Heart left ventricle (tissue), 16 donors: ENCODE measurements around the gene CAMP. TPM values are rescaled to one million over a fixed set of nuclear protein-coding genes. Genes with fewer than 3 reads are reported as not detected.

Source experiments
- ATAC-seq, 4 donors: fragments of 200-7000 bp; cut with Tn5 transposase; one replicate each; pipeline ENCODE4 v1.9.1; 2020 to 2022; ENCODE audit warnings: moderate library complexity in 4 of 4, mild to moderate bottlenecking in 3 of 4, moderate number of reproducible peaks in 1 of 4
- DNase-seq, 5 donors: peaks; one replicate each; pipeline ENCODE4 v3.0.0-alpha.2; 2020
- H3K27ac ChIP-seq, 12 donors: fragments of 200-600 bp; sonication (generic) in 4 of 12; one replicate each; pipeline versions ENCODE4 v1.5.0 to v1.8.0; 2016 to 2022; ENCODE audit warnings: mild to moderate bottlenecking in 2 of 12
- H3K27me3 ChIP-seq, 9 donors: fragments of 200-600 bp; sonication (generic) in 2 of 9; one replicate each; pipeline versions ENCODE4 v1.5.1 to v1.8.0; 2016 to 2022; ENCODE audit warnings: mild to moderate bottlenecking in 3 of 9
- H3K36me3 ChIP-seq, 9 donors: fragments of 200-600 bp; sonication (generic) in 2 of 9; one replicate each; pipeline versions ENCODE4 v1.5.0 to v1.8.0; 2018 to 2022; ENCODE audit warnings: mild to moderate bottlenecking in 2 of 9
- H3K4me1 ChIP-seq, 12 donors: fragments of 200-600 bp; sonication (generic) in 4 of 12; one replicate each; pipeline versions ENCODE4 v1.5.0 to v1.8.0; 2016 to 2022; ENCODE audit warnings: mild to moderate bottlenecking in 3 of 12
- H3K4me3 ChIP-seq, 12 donors: fragments of 200-600 bp; sonication (generic) in 4 of 12; one replicate each; pipeline versions ENCODE4 v1.5.0 to v1.8.0; 2017 to 2022; ENCODE audit warnings: mild to moderate bottlenecking in 9 of 12, moderate library complexity in 4 of 12
- H3K9me3 ChIP-seq, 12 donors: fragments of 200-600 bp; sonication (generic) in 4 of 12; one replicate each; pipeline versions ENCODE4 v1.5.0 to v1.8.0; 2016 to 2022; ENCODE audit warnings: mild to moderate bottlenecking in 1 of 12
- CTCF ChIP-seq, 12 donors: fragments of 200-600 bp; sonication (generic) in 4 of 12; IDR thresholded peaks; one replicate each; pipeline versions ENCODE4 v1.5.0 to v1.8.0; 2018 to 2022; ENCODE audit warnings: antibody characterized with exemption in 12 of 12, mild to moderate bottlenecking in 5 of 12
- POLR2A ChIP-seq, 2 donors: fragments of 450-650 bp; IDR thresholded peaks; one replicate each; pipeline ENCODE4 v1.6.1; 2017; ENCODE audit warnings: antibody characterized with exemption in 2 of 2, mild to moderate bottlenecking in 2 of 2, moderate library complexity in 2 of 2
- WGBS, 4 donors: extraction: QIAGEN DNeasy Blood & Tissue Kit in 2 of 4; methylation state at CpG; one replicate each; pipeline versions ENCODE4 v1.1.5 to v1.1.7; 2013 to 2018; 5-methylcytosine and 5-hydroxymethylcytosine counted together
- intact Hi-C, 10 donors: fragments of 100-400 bp; cut with DNase I; formaldehyde crosslinking; loops; one replicate each; pipeline versions ENCODE4 v1.11.1 to v1.14.2; 2022
- polyA plus RNA-seq, 2 donors: library from polyadenylated mRNA; stranded (reverse); fragments of 200-250 nt; gene quantifications; one replicate each; pipeline ENCODE4 v1.2.3, GENCODE V29; 2013
- total RNA-seq, 9 donors: library from RNA; depleted of rRNA in 2 of 9; stranded (reverse); fragments of >200 nt in 2 of 9; fragmentation: NEBNext Ultra II Directional in 3 of 9; extraction: Animal tissue kit (Norgen Biotek cat#: 25700) in 3 of 9; gene quantifications; one replicate each; pipeline versions ENCODE4 v1.1.0 to v1.2.4, GENCODE V29; 2016 to 2023
- donor health status: ischemic (EF 13 %, LVEDD 7.1; RV severe dilation, severe dysfunction).
- donor health status: healthy with polysubstance abuse.
- donor health status: DM: no; HTN: yes; CAD: no.
- donor health status: DM: no; HTN: no; CAD: no.
- donor health status: ischemic (EF 25% LVEDD 6.9; RV normal size, moderate dysfunction).
- donor health status: ischemic (EF 25% LVEDD 5.7; RV mildly dilated, moderate dysfunction).
- donor health status: healthy.
- donor health status: DM: yes; HTN: yes; CAD: no.
- donor health status: ischemic (EF 35%, LVEDD 5.7; RV mildly dilated, moderate dysfunction).
- donor health status: nonischemic (EF 11% LVEDD 7.7; RV severe dilation, severe dysfunction).
- donor health status: DM: yes; HTN: yes; CAD: no.
- donor health status: PGD.
- donor health status: ischemic (EF 29% LVEDD 5.4; RV normal size, mild dysfunction).
- donor health status: nonischemic (EF 23%, LVEDD 6.1; RV moderate dilation, normal function).

CAMP gene
- total and polyA plus RNA-seq, 11 donors: 0.48 to 3.0 (median 1.00) TPM; not detected in 7

- TF ChIP-seq CTCF (IDR thresholded peaks at IDR 0.05) (no peak), POLR2A (IDR thresholded peaks at IDR 0.05) (no peak)
- Histone ChIP-seq H3K9me3 (no peaks in the 10 kb centered on the region), H3K27me3 (no peaks in the 10 kb centered on the region), H3K36me3 (no peaks in the 10 kb centered on the region), H3K27ac (no peak overlapping the region), H3K4me1 (peaks cover 0 to 25% (median 0%) of the 10 kb centered on the region in 12 donors), H3K4me3 (no peak overlapping the region)
- WGBS, 4 donors: 80 to 95% (median 89%) methylated on average over 3 of the region's 3 CpGs
- no peak for ATAC-seq
- DNase-seq: peak in 1 of 5 donors; percentile 17
- intact Hi-C loops: no loop called here
Observed at GRCh38 chr3:48225587-48225986, 2.3 kb downstream of the CAMP start.

GRCh38 chr3:48226939-48227338, 3.6 kb downstream of the CAMP start:
- 39 to 68% (median 43%) methylated on average over 3 of the region's 3 CpGs for WGBS, 4 donors
- ATAC-seq (no peak), DNase-seq (no peak)
- no peak overlapping the region for H3K4me3 ChIP-seq
- intact Hi-C loops: no loop called here
- no peak overlapping the region for H3K27ac ChIP-seq
- peaks cover 0 to 21% (median 0%) of the 10 kb centered on the region in 12 donors for H3K4me1 ChIP-seq
- H3K36me3 ChIP-seq: no peaks in the 10 kb centered on the region
- no peaks in the 10 kb centered on the region for H3K27me3 ChIP-seq
- TF ChIP-seq CTCF (IDR thresholded peaks at IDR 0.05) (no peak), POLR2A (IDR thresholded peaks at IDR 0.05) (no peak)
- H3K9me3 ChIP-seq: no peaks in the 10 kb centered on the region

DNA sequence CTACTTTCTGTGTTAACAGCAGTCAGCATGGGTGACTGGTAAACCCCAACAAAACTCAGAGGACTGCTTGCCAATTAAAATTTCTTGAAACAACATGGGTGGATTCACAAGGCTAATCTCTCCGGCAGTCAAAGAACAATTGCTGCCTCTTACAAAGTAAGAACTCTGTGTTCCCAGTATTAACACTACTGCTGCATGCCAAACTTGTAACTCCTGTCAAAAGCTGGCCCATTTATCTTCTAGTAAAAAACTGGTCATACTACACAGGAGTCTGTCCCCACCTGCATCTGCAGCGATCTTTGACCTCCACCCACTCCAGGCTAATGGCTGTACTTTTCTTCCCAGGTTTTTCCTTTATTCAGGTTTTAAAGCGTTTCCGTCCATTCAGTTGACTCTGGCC, 8.9 kb downstream of the CAMP start:
- DNase-seq (no peak), ATAC-seq (peak; percentile 53 to 75 (median 58))
- H3K27me3 ChIP-seq: no peaks in the 10 kb centered on the region
- 61 to 72% (median 66%) methylated on average over 4 of the region's 4 CpGs for WGBS, 4 donors
- intact Hi-C loops: loop anchor here in 3 of 10 donors (2.0 to 5.0 kb wide), 2 partner anchors 205 kb away; no protein-coding TSS in a partner anchor
- H3K4me1 ChIP-seq: peaks cover 0 to 15% (median 9%) of the 10 kb centered on the region in 12 donors
- H3K9me3 ChIP-seq: no peaks in the 10 kb centered on the region
- no peak for TF ChIP-seq POLR2A (IDR thresholded peaks at IDR 0.05)
- H3K27ac ChIP-seq: peak overlapping the region in 2 of 12 donors; percentile 18 to 27
- no peaks in the 10 kb centered on the region for H3K36me3 ChIP-seq
- H3K4me3 ChIP-seq: peak overlapping the region in 1 of 12 donors; percentile 6

DNA sequence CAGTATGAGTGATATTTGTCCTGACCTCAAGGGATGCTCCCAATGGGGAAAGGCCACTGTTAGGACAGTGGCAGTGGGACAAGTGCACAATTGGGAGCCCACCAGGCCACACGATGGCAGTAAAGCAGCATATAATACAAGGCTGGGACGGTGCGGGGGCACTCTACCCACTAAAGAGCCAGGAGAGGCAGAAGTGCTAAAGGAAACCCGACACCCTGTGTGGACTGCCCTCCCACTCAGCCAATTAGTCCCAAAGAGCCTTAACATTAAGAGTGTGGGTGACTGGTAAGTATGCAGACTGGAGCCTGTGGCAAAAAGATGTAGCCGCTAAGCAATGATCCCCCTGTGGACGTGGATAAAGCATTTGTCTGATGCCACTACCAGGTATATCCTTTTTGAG, 9.4 kb downstream of the CAMP start:
- Histone ChIP-seq H3K36me3 (no peaks in the 10 kb centered on the region), H3K27ac (peak overlapping the region in 2 of 12 donors; percentile 18 to 27), H3K4me1 (peaks cover 0 to 15% (median 9%) of the 10 kb centered on the region in 12 donors), H3K4me3 (peak overlapping the region in 4 of 12 donors; percentile 6 to 31 (median 23)), H3K9me3 (no peaks in the 10 kb centered on the region), H3K27me3 (no peaks in the 10 kb centered on the region)
- DNase-seq (peak; percentile 49 to 78 (median 62)), ATAC-seq (peak; percentile 74 to 96 (median 95))
- intact Hi-C loops: loop anchor here in 3 of 10 donors (2.0 to 5.0 kb wide), 2 partner anchors 204 to 205 kb away; no protein-coding TSS in a partner anchor
- peak; percentile 35 to 70 (median 52) for TF ChIP-seq CTCF (IDR thresholded peaks at IDR 0.05)
- TF ChIP-seq POLR2A (IDR thresholded peaks at IDR 0.05): no peak
- 23 to 35% (median 29%) methylated on average over 6 of the region's 6 CpGs for WGBS, 4 donors

GRCh38 chr3:48233542-48233941, 10.2 kb downstream of the CAMP start:
- peaks cover 0 to 15% (median 9%) of the 10 kb centered on the region in 12 donors for H3K4me1 ChIP-seq
- DNase-seq (peak in 1 of 5 donors; percentile 3), ATAC-seq (no peak)
- no peaks in the 10 kb centered on the region for H3K27me3 ChIP-seq
- H3K4me3 ChIP-seq: no peak overlapping the region
- WGBS, 4 donors: 80 to 96% (median 87%) methylated on average over 2 of the region's 2 CpGs
- no peaks in the 10 kb centered on the region for H3K36me3 ChIP-seq
- intact Hi-C loops: loop anchor here in 3 of 10 donors (2.0 to 5.0 kb wide), 2 partner anchors 203 to 204 kb away; no protein-coding TSS in a partner anchor
- no peaks in the 10 kb centered on the region for H3K9me3 ChIP-seq
- no peak overlapping the region for H3K27ac ChIP-seq
- TF ChIP-seq CTCF (IDR thresholded peaks at IDR 0.05) (no peak), POLR2A (IDR thresholded peaks at IDR 0.05) (no peak)
